Glutamatergic neuron (in vitro differentiated cells): Measurements from ENCODE around the gene MSH5. TPM values are rescaled to one million over a fixed set of nuclear protein-coding genes. Genes with fewer than 3 reads are reported as not detected.

Source experiments
- DNase-seq: peaks from one replicate; pipeline ENCODE4 v3.0.0; 2022
- H3K27ac Mint-ChIP-seq: one replicate; pipeline ENCODE4 v1.8.0; 2020; ENCODE audit warnings: mild to moderate bottlenecking, mixed read lengths, inconsistent platforms; ENCODE audit not compliant: unreplicated experiment
- H3K27me3 Mint-ChIP-seq: one replicate; pipeline ENCODE4 v1.8.0; 2020; ENCODE audit warnings: mild to moderate bottlenecking, moderate library complexity, mixed read lengths, inconsistent platforms; ENCODE audit not compliant: unreplicated experiment
- H3K36me3 Mint-ChIP-seq: one replicate; pipeline ENCODE4 v1.8.0; 2020; ENCODE audit warnings: mild to moderate bottlenecking, mixed read lengths, inconsistent platforms; ENCODE audit not compliant: unreplicated experiment
- H3K4me1 Mint-ChIP-seq: one replicate; pipeline ENCODE4 v1.8.0; 2020; ENCODE audit warnings: mild to moderate bottlenecking, low read depth, mixed read lengths, inconsistent platforms; ENCODE audit not compliant: unreplicated experiment
- H3K4me3 Mint-ChIP-seq: one replicate; pipeline ENCODE4 v1.8.0; 2020; ENCODE audit warnings: mild to moderate bottlenecking, mixed read lengths, inconsistent platforms; ENCODE audit not compliant: unreplicated experiment
- H3K9me3 Mint-ChIP-seq: one replicate; pipeline ENCODE4 v1.8.0; 2020; ENCODE audit warnings: mild to moderate bottlenecking, moderate library complexity, mixed read lengths, inconsistent platforms; ENCODE audit not compliant: unreplicated experiment
- total RNA-seq: library from RNA; stranded (reverse); fragmentation: NEBNext Ultra II Directional; extraction: Animal tissue kit (Norgen Biotek cat#: 25700); gene quantifications from one replicate; pipeline ENCODE4 v1.2.1, GENCODE V29; 2021; ENCODE audit not compliant: unreplicated experiment
- TF ChIP-seq, protein P1 (sequence below): fragments of 200-600 bp; sonication (generic); IDR thresholded peaks from one replicate; pipeline ENCODE4 v1.5.0; 2021; ENCODE audit not compliant: partially characterized antibody, unreplicated experiment

The MSH5 gene
- total RNA-seq, 1 donor from 2014 or later = 25.7 TPM

- Mint-ChIP-seq H3K27me3 (peaks cover 4% of the 10 kb centered on the region), H3K4me1 (peaks cover 5% of the 10 kb centered on the region), H3K9me3 (no peaks in the 10 kb centered on the region), H3K4me3 (no peak overlapping the region), H3K36me3 (peaks cover 7% of the 10 kb centered on the region), H3K27ac (no peak overlapping the region)
- DNase-seq = no peak
- TF ChIP-seq, protein P1, sequence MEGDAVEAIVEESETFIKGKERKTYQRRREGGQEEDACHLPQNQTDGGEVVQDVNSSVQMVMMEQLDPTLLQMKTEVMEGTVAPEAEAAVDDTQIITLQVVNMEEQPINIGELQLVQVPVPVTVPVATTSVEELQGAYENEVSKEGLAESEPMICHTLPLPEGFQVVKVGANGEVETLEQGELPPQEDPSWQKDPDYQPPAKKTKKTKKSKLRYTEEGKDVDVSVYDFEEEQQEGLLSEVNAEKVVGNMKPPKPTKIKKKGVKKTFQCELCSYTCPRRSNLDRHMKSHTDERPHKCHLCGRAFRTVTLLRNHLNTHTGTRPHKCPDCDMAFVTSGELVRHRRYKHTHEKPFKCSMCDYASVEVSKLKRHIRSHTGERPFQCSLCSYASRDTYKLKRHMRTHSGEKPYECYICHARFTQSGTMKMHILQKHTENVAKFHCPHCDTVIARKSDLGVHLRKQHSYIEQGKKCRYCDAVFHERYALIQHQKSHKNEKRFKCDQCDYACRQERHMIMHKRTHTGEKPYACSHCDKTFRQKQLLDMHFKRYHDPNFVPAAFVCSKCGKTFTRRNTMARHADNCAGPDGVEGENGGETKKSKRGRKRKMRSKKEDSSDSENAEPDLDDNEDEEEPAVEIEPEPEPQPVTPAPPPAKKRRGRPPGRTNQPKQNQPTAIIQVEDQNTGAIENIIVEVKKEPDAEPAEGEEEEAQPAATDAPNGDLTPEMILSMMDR = no peak
These were observed 23.2 kb downstream of the MSH5 start for GRCh38 chr6:31762878-31763618.

- Mint-ChIP-seq H3K4me1 (peaks cover 5% of the 10 kb centered on the region), H3K27ac (no peak overlapping the region), H3K27me3 (peaks cover 4% of the 10 kb centered on the region), H3K9me3 (no peaks in the 10 kb centered on the region), H3K4me3 (no peak overlapping the region), H3K36me3 (peaks cover 7% of the 10 kb centered on the region)
- TF ChIP-seq, protein P1 = no peak
- DNase-seq = no peak
These were observed 23.8 kb downstream of the MSH5 start for GRCh38 chr6:31763619-31763940.

DNA sequence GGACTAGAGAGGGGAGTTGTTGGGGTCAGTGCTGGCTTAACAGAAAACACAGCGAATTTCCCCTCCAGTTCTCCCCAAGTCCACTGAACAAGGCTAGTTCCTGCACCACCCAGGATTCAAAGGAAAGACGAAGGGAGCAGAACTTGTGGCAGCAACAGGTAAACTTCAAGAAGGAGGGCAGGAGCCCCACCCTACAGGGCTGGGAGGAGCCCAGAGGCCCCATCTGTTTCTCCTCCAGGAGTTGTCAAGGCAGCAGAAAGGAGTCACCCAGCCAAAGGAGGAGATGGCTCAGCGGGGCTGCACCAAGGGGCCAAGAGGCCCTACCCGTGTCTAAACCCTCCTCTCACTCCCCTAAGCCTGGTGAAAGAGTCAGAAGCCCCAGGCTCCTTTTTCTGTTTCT lies 24.4 kb downstream of the MSH5 start:
- no peak overlapping the region for H3K4me3 Mint-ChIP-seq
- TF ChIP-seq, protein P1 = no peak
- H3K27me3 Mint-ChIP-seq = peaks cover 4% of the 10 kb centered on the region
- H3K27ac Mint-ChIP-seq = no peak overlapping the region
- DNase-seq = no peak
- H3K9me3 Mint-ChIP-seq = no peaks in the 10 kb centered on the region
- H3K4me1 Mint-ChIP-seq = peaks cover 5% of the 10 kb centered on the region
- H3K36me3 Mint-ChIP-seq = peaks cover 7% of the 10 kb centered on the region

- Mint-ChIP-seq H3K4me3 (no peak overlapping the region), H3K36me3 (peaks cover under 1% of the 10 kb centered on the region), H3K27me3 (peaks cover 4% of the 10 kb centered on the region), H3K4me1 (peaks cover 5% of the 10 kb centered on the region), H3K27ac (no peak overlapping the region), H3K9me3 (no peaks in the 10 kb centered on the region)
- DNase-seq = no peak
- TF ChIP-seq, protein P1 = no peak
These were observed 25.7 kb downstream of the MSH5 start for GRCh38 chr6:31765559-31765909.

DNA sequence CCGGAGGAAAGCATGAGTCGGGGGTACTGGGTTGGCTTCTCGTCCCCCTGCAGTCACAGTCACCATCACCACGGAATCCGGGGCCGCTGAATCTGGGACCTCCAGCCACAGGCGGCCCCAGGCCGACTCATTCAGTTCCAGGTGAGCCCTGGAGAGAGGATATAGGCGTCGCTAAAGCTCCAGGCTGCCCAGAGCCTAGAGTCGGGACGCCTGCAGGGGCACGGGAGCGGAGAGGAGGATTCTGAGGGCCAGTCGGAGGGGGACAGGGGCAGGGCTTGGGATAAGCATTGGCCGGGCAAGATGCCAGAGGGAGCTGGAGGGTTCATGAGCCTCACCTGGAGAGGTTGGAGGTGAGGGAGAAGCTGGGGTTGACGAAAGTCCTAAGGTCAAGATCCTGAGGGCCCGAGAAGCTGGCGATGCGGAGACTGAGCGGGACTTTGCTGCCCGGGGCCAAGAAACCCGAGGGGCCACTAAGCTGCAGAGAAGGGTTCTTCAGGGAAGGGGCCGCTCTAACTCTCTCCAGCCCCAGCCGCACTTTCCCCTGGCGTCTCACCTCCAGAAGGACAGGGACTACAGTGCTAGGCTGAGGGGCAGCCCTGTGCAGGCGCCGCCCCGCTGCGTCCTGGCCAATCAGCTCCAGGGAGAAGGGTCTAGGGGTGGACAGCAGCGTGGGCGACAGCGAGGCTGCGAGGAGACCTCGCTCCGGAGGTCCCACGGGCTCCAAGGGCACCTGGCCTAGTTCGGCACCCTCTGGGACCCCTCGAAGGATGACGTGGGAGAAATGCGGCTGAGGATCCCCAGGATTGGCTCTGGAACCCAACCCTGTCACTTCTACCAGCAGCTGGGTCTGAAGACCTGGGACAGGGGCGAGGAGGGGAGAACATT lies 26.3 kb downstream of the MSH5 start:
- no peaks in the 10 kb centered on the region for H3K9me3 Mint-ChIP-seq
- H3K27me3 Mint-ChIP-seq = peaks cover 2% of the 10 kb centered on the region
- DNase-seq = no peak
- H3K27ac Mint-ChIP-seq = no peak overlapping the region
- H3K36me3 Mint-ChIP-seq = no peaks in the 10 kb centered on the region
- peaks cover 5% of the 10 kb centered on the region for H3K4me1 Mint-ChIP-seq
- no peak overlapping the region for H3K4me3 Mint-ChIP-seq
- TF ChIP-seq, protein P1 = no peak
